ENCODE results near the gene PACSIN3. TPM values are rescaled to one million over a fixed set of nuclear protein-coding genes. Genes with fewer than 3 reads are reported as not detected.

PACSIN3 gene
- total and polyA plus RNA-seq, 2 of the 13 experiments (the other 11 are each of a cell fraction or from before 2014, with no cell fraction given) = 47.9 to 93.3 TPM

DNA sequence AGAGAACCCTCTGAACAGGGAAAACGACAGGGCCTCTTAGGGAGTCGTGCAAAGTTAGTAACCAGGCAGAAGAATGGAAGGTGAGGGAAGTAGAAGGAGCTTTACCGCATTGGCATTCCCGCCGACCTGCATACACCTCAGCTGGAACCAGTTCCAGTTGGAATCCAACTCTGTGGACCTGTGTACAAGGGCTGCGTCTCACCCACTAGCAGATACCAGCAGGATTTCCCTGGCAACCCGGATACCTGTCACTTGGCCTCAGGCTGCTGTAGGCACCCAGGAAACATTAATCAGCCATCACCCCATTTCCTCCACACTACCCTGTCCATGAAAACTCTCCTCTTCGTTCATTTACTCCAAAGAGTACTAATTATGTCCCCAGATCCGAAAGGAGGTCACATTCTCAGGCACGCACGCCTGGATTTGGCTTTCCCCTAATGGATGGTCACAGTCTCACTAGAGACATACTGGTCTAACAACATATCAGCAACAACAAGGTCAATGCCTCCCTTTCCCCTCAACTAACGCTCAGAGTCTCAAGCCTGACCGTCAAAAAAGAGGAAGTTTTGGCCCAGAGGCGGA lies 10.4 kb downstream of the PACSIN3 start:
- DNase-seq (ENCODE audit: low spot score) (no peak), ATAC-seq (no peak), FAIRE-seq (no peak)
- Histone ChIP-seq H3K9me3 (ENCODE audit: low read length) (no peaks in the 10 kb centered on the region), H4K20me1 (ENCODE audit: insufficient read depth, low read length) (0 out of 2 replicates have a peak, but pooled peaks cover 10% of the 10 kb centered on the region), H2AFZ (ENCODE audit: low read length) (no peak overlapping the region), H3K4me1 (ENCODE audit: insufficient read depth, low read length) (peaks cover 62% of the 10 kb centered on the region), H3K79me2 (ENCODE audit: insufficient read depth, low read length) (peaks cover 49% of the 10 kb centered on the region), H3K4me3 (replicated peaks in 1 of 3; ENCODE audit: insufficient read depth in 1 of 3, low read depth in 2 of 3, low read length in 3 of 3) (peak overlapping the region; percentile 91 to 98 (median 93)), H3K36me3 (replicated peaks in 1 of 2; ENCODE audit: control insufficient read depth in 1 of 2, insufficient read depth in 2 of 2, low read length in 2 of 2) (peaks cover 29 to 63% of the 10 kb centered on the region in 2 experiments), H3K4me2 (ENCODE audit: low read depth, low read length) (peak overlapping the region; percentile 100), H3K27ac (ENCODE audit: extremely low read length, insufficient read depth, low read length) (peak overlapping the region; percentile 82), H3K27me3 (ENCODE audit: control insufficient read depth in 1 of 2, insufficient read depth in 2 of 2, low read length in 2 of 2) (no peaks in the 10 kb centered on the region; a peak in 1 of 5 replicates), H3K9ac (ENCODE audit: insufficient read depth, low read depth, low read length) (peak overlapping the region; percentile 93)
- in situ Hi-C loops (cut with HindIII; ENCODE audit: extremely low pct_ligation_motif_present, low pct_unique_long_range_greater_than_20kb) = loop anchor here (5.0 kb wide), 2 partner anchors 71 to 176 kb away; partner anchors contain the start of genes ACP2 and MYBPC3
- ChIA-PET POLR2A (interaction anchor here (1.1 to 4.7 kb wide), 3 partner anchors 9 to 82 kb away, joined by 3 to 81 read pairs (median 60); partner anchors contain the start of genes NR1H3 and PACSIN3), CTCF (ENCODE audit: low intra/inter-chr PET ratio, low total read pairs) (no interaction called here)
- 20% methylated on average over 13 of the region's 14 CpGs for WGBS (ENCODE audit: low lambda C conversion rate)
- no TSS peak for BruUV-seq (replicated peaks)
- intact Hi-C loops (cut with micrococcal nuclease; ENCODE audit: unreplicated experiment) = no loop called here
- TF ChIP-seq MATR3 (CRISPR knock-in tag; IDR thresholded peaks at IDR 0.05) (no peak), ZBTB4 (CRISPR knock-in tag; IDR thresholded peaks at IDR 0.05; ENCODE audit: borderline replicate concordance) (no peak), TEAD2 (CRISPR knock-in tag; IDR thresholded peaks at IDR 0.05) (0 out of 2 replicates have a peak, but pooled peaks have one; percentile 24), ZNF337 (CRISPR knock-in tag; IDR thresholded peaks at IDR 0.05; ENCODE audit: borderline replicate concordance, low read depth) (0 out of 2 replicates have a peak, but pooled peaks have one; percentile 0), ZNF616 (CRISPR knock-in tag; IDR thresholded peaks at IDR 0.05; ENCODE audit: low read depth) (no peak), ZBTB14 (CRISPR knock-in tag; IDR thresholded peaks at IDR 0.05) (0 out of 2 replicates have a peak, but pooled peaks have one; percentile 7), WIZ (CRISPR knock-in tag; IDR thresholded peaks at IDR 0.05) (0 out of 2 replicates have a peak, but pooled peaks have one; percentile 1), MYPOP (CRISPR knock-in tag; IDR thresholded peaks at IDR 0.05) (no peak), ZNF850 (CRISPR knock-in tag; conservative IDR thresholded peaks at IDR 0.05) (no peak), PHF21A (CRISPR knock-in tag; IDR thresholded peaks at IDR 0.05) (no peak)
- TF ChIP-seq, protein P1, sequence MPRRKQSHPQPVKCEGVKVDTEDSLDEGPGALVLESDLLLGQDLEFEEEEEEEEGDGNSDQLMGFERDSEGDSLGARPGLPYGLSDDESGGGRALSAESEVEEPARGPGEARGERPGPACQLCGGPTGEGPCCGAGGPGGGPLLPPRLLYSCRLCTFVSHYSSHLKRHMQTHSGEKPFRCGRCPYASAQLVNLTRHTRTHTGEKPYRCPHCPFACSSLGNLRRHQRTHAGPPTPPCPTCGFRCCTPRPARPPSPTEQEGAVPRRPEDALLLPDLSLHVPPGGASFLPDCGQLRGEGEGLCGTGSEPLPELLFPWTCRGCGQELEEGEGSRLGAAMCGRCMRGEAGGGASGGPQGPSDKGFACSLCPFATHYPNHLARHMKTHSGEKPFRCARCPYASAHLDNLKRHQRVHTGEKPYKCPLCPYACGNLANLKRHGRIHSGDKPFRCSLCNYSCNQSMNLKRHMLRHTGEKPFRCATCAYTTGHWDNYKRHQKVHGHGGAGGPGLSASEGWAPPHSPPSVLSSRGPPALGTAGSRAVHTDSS (CRISPR knock-in tag; conservative IDR thresholded peaks at IDR 0.05) = 0 out of 2 replicates have a peak, but pooled peaks have one; percentile 31
- TF ChIP-seq, protein P2, sequence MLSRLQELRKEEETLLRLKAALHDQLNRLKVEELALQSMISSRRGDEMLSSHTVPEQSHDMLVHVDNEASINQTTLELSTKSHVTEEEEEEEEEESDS (CRISPR knock-in tag; IDR thresholded peaks at IDR 0.05; ENCODE audit: borderline replicate concordance) = no peak
- TF ChIP-seq, protein P3, sequence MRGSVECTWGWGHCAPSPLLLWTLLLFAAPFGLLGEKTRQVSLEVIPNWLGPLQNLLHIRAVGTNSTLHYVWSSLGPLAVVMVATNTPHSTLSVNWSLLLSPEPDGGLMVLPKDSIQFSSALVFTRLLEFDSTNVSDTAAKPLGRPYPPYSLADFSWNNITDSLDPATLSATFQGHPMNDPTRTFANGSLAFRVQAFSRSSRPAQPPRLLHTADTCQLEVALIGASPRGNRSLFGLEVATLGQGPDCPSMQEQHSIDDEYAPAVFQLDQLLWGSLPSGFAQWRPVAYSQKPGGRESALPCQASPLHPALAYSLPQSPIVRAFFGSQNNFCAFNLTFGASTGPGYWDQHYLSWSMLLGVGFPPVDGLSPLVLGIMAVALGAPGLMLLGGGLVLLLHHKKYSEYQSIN (CRISPR knock-in tag; IDR thresholded peaks at IDR 0.05; ENCODE audit: borderline replicate concordance) = no peak
